Uterus (tissue), 4 donors: Measurements from ENCODE around the gene CTDSPL. TPM values are rescaled to one million over a fixed set of nuclear protein-coding genes. Genes with fewer than 3 reads are reported as not detected.
"Not testable (repeated sequence)": the region's sequence is repeated elsewhere in the genome, so short reads cannot be mapped to it uniquely, and the experiment has no call there.

Experiments
- DNase-seq, 2 donors: peaks; one replicate each; pipeline ENCODE4 v3.0.0-alpha.2; 2019 to 2020
- H3K27ac ChIP-seq, 2 donors: fragments of 200-600 bp; sonication (generic); 1 replicate in 1 of 2; 2 replicates in 1 of 2; pipeline ENCODE4 v1.5.1; 2016 to 2018
- H3K27me3 ChIP-seq, 2 donors: fragments of 200-600 bp; sonication (generic); one replicate each; pipeline ENCODE4 v1.5.1; 2018 to 2019; ENCODE audit warnings: control low read depth in 1 of 2
- H3K36me3 ChIP-seq, 2 donors: fragments of 200-600 bp; sonication (generic); one replicate each; pipeline ENCODE4 v1.5.1; 2019; ENCODE audit warnings: control low read depth in 1 of 2
- H3K4me1 ChIP-seq, 2 donors: fragments of 200-600 bp; sonication (generic); one replicate each; pipeline ENCODE4 v1.5.1; 2018 to 2019; ENCODE audit warnings: control low read depth in 1 of 2
- H3K4me3 ChIP-seq, 2 donors: fragments of 200-600 bp; sonication (generic); 1 replicate in 1 of 2; 2 replicates in 1 of 2; pipeline ENCODE4 v1.5.1; 2018 to 2019; ENCODE audit warnings: mild to moderate bottlenecking in 1 of 2
- H3K9me3 ChIP-seq, 2 donors: fragments of 200-600 bp; sonication (generic); one replicate each; pipeline ENCODE4 v1.5.1; 2019; ENCODE audit warnings: control low read depth in 1 of 2
- POLR2A ChIP-seq, 2 donors: fragments of 450-650 bp; IDR thresholded peaks; one replicate each; pipeline ENCODE4 v1.6.1; 2016; ENCODE audit warnings: antibody characterized with exemption in 2 of 2, mild to moderate bottlenecking in 1 of 2, moderate library complexity in 1 of 2
- intact Hi-C: fragments of 100-400 bp; cut with DNase I; formaldehyde crosslinking; loops from one replicate; pipeline ENCODE4 v1.15.1; 2023; ENCODE audit warnings: low total_unique reads
- total RNA-seq, 4 donors: library from RNA; depleted of rRNA in 3 of 4; stranded (reverse); fragments of >200 nt in 3 of 4; gene quantifications; one replicate each; pipeline versions ENCODE4 v1.1.0 to v1.2.4, GENCODE V29; 2014 to 2023
- TF ChIP-seq, protein P1 (sequence below), 4 experiments: fragments of 200-600 bp in 2 of 4; fragments of 450-650 bp in 2 of 4; sonication (generic) in 2 of 4; IDR thresholded peaks; one replicate each; pipeline ENCODE4 v1.5.1; 2016 to 2019; ENCODE audit warnings: antibody characterized with exemption in 4 of 4, mild to moderate bottlenecking in 2 of 4, moderate library complexity in 1 of 4
- donor health status: DM: yes; HTN: yes; CAD: no.

The CTDSPL gene
- total RNA-seq, 4 donors from 2014 or later, result 6.4 to 55.9 (median 28.7) TPM

DNA sequence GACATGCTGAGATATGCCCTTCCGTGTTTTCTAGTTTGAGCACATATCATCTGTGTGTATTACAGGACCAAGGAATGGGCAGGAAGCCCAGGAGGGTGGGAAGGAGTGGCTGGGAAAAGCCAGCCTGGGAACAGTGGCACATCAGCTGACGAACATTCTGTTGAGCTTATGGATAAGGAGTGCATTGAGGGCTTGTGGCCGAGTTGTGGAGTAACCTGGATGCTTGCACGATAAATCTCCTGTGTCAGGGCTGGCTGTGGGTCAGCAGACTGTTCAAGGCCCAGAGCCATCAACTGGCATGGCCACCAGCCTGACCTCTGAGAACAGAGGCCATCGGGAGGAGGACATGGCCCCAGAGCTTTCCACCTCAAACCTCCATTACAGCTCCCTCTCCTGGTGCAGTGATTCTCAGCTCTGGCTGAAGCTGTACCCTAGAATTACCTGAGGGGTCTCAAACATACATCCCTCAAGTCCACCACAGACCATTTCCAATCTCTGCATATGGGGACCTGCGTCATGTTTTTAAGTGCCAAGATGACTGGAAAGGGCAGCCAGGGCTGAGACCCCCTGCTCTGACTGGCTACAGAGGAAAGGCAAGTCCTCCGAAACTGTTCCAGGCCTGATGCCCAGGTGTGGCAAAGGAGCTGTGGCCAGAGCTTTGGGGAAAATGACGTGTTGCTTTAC lies 124.1 kb downstream of the CTDSPL start:
- Histone ChIP-seq H3K4me1 (no peaks in the 10 kb centered on the region), H3K36me3 (no peaks in the 10 kb centered on the region), H3K9me3 (no peaks in the 10 kb centered on the region), H3K27me3 (no peaks in the 10 kb centered on the region), H3K4me3 (no peak overlapping the region), H3K27ac (no peak overlapping the region)
- no peak for DNase-seq
- no peak for TF ChIP-seq POLR2A (IDR thresholded peaks at IDR 0.05)
- TF ChIP-seq, protein P1, sequence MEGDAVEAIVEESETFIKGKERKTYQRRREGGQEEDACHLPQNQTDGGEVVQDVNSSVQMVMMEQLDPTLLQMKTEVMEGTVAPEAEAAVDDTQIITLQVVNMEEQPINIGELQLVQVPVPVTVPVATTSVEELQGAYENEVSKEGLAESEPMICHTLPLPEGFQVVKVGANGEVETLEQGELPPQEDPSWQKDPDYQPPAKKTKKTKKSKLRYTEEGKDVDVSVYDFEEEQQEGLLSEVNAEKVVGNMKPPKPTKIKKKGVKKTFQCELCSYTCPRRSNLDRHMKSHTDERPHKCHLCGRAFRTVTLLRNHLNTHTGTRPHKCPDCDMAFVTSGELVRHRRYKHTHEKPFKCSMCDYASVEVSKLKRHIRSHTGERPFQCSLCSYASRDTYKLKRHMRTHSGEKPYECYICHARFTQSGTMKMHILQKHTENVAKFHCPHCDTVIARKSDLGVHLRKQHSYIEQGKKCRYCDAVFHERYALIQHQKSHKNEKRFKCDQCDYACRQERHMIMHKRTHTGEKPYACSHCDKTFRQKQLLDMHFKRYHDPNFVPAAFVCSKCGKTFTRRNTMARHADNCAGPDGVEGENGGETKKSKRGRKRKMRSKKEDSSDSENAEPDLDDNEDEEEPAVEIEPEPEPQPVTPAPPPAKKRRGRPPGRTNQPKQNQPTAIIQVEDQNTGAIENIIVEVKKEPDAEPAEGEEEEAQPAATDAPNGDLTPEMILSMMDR (IDR thresholded peaks at IDR 0.05), result no peak
- intact Hi-C loops, result no loop called here

DNA sequence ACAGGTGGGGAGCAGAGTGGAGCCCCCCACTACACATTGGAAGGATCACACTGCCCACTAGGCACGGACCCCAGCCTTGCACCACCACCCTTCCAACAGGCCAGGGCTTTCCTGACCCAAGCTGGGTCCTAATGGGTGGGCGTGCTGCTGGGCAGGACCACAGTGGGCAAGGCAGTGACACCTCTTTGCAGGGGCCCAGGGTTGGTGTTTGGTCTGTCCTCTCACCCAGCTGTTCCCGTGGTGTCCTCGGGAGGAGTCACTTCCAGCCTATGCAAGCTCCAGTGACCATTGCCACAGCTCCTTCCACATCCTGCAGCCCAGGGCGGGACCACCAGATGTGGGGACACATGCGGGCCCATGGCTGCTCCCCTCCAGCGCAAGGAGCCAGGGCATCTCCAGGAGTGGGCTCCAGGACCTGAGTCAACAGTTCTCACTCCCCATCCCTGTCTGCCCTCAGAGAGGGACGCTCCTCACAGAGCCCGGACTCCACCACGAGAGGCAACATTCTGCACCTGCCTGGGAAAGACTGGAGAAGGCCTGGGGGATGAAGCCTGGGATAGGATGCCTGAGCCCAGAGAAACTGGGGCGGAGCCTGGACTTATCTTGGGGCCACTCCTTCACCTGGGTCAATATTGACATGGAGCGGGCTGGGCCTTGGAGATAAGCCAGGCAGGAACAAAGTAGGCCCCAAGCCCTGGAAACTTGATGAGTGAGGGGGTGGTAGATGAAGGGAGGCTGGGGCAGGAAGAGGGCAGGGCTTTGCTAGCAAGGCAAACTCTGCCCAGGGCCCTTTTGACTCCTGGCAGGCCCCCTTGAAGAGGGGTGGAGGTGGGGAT lies 125.0 kb downstream of the CTDSPL start:
- DNase-seq, result peak in 1 of 2 donors; percentile 5
- intact Hi-C loops, result no loop called here
- no peak for TF ChIP-seq POLR2A (IDR thresholded peaks at IDR 0.05)
- TF ChIP-seq, protein P1 (IDR thresholded peaks at IDR 0.05), result no peak
- H3K27ac ChIP-seq, result no peak overlapping the region
- H3K9me3 ChIP-seq, result no peaks in the 10 kb centered on the region
- no peaks in the 10 kb centered on the region for H3K27me3 ChIP-seq
- no peaks in the 10 kb centered on the region for H3K36me3 ChIP-seq
- no peak overlapping the region for H3K4me3 ChIP-seq
- H3K4me1 ChIP-seq, result no peaks in the 10 kb centered on the region

DNA sequence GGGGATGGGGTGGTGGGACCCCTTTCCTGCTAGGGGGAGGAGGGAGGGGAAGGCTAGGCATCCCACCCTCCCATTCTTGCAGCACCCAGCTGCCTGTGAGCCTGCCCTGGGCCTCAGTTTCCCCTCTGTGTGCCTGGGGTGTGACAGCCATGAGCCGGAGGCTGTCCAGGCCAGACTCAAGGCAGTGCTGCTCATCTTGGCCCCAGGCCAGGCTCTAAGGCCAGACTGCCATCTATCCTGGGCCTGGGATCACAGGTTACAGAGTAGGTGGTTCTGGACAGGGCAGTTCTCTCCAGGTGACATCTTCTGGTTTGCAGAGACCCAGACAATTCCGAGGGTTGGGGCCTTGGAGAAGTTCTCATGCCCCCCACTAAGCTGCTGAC lies 125.6 kb downstream of the CTDSPL start:
- DNase-seq, result no peak

DNA sequence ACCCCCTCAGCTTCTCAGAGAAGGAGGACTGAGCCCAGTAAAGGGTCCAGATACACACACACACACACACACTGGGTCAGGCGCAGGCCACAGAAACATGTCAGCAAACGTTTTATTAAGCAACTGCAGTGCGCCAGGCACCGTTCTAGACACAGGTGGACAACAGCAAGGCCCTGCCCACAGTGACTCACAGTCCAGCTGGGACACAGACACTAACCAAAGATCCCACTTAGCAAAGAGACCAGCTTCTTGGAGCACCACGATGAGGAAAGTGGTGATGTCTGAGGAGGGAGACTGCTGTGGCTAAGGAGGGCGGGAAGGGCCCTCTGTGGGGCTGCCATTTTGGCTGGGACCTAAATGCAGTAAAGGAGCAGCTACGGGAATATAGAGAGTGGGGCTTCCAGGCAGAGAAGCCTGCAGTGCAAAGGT lies 126.1 kb downstream of the CTDSPL start:
- intact Hi-C loops, result no loop called here
- H3K4me1 ChIP-seq, result no peaks in the 10 kb centered on the region
- no peak overlapping the region for H3K4me3 ChIP-seq
- no peak for DNase-seq
- no peaks in the 10 kb centered on the region for H3K36me3 ChIP-seq
- H3K27me3 ChIP-seq, result no peaks in the 10 kb centered on the region
- no peaks in the 10 kb centered on the region for H3K9me3 ChIP-seq
- TF ChIP-seq, protein P1 (IDR thresholded peaks at IDR 0.05), result no peak
- TF ChIP-seq POLR2A (IDR thresholded peaks at IDR 0.05), result no peak
- no peak overlapping the region for H3K27ac ChIP-seq

More for the DNA sequence above, 125.6 kb downstream of the CTDSPL start:
- Histone ChIP-seq H3K9me3 (no peaks in the 10 kb centered on the region), H3K27ac (no peak overlapping the region), H3K4me1 (no peaks in the 10 kb centered on the region), H3K4me3 (no peak overlapping the region), H3K27me3 (no peaks in the 10 kb centered on the region), H3K36me3 (no peaks in the 10 kb centered on the region)
- intact Hi-C loops, result no loop called here
- no peak for TF ChIP-seq POLR2A (IDR thresholded peaks at IDR 0.05)
- TF ChIP-seq, protein P1 (IDR thresholded peaks at IDR 0.05), result no peak

DNA sequence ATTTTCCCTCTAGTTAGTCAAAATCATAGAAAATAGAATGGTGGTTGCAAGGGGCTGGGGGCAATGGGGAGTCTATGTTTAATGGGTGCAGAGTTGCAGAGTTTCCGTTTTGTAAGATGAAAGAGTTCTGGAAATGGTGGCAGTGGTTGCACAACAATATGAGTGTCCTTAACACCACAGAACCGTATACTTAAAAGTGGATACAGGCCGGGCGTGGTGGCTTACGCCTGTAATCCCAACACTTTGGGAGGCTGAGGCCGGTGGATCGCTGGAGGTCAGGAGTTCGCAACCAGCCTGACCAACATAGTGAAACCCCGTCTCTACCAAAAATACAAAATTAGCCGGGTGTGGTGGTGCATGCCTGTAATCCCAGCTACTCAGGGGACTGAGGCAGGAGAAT lies 126.7 kb downstream of the CTDSPL start:
- H3K9me3 ChIP-seq, H3K36me3 ChIP-seq, H3K27me3 ChIP-seq, H3K4me3 ChIP-seq, intact Hi-C loops, H3K4me1 ChIP-seq, DNase-seq, H3K27ac ChIP-seq: not testable (repeated sequence)
